ENCODE results near the gene EHMT1.

EHMT1 gene

GRCh38 chr9:137741330-137741729, 122.5 kb downstream of the EHMT1 start:
- DNase-seq (ENCODE audit: low read depth) = no peak

DNA sequence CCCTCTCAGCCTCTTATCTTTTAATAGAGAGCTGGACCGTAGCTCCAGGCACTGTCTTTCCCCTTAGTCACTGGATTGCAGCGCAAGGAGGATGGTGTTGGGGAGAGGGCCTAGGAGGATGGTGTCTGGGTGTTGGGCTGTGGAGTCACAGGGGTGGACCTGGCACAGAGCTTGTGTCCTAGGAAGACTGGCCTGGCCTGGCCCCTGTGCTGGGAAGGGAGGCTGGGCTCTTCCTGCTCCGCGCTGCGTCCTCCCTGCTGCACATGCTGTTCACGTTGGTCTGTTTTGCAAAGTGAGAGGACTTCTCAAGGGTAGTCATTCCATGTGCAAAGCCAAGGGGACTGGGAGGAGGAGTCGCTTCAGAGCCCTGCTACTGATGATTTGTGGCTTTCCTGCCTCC, 123.9 kb downstream of the EHMT1 start:
- no peak for DNase-seq (ENCODE audit: low read depth)

- DNase-seq (ENCODE audit: low read depth) = no peak
These were observed 124.9 kb downstream of the EHMT1 start for GRCh38 chr9:137743695-137744094.

DNA sequence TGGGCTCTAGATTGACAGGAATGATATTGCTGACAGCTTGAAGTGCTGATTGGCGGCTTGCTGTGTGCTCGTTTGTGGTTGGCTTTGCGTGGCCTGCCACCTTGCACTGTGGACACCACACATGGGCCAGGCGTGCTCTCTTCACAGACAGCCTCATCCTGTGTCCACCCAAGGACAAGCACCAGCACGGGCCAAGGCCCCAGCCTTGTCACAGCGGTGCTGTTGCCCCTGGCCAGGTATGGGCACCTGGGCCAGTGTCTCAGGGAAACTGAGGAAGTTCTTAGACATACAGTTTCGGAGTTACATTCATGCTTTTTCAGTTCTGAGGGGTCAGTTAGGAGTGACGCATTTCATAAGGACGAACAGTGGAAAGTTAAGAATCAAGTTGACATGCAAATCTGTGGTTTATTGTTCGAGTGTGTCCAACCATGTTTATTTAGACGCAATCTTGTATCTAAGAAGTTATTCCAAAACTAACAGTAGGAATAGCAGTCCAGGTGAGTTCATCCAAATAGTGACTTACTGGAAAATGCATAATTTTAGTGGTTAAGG, 125.9 kb downstream of the EHMT1 start:
- no peak for DNase-seq (ENCODE audit: low read depth)

GRCh38 chr9:137745541-137745991, 126.8 kb downstream of the EHMT1 start:
- no peak for DNase-seq (ENCODE audit: low read depth)

DNA sequence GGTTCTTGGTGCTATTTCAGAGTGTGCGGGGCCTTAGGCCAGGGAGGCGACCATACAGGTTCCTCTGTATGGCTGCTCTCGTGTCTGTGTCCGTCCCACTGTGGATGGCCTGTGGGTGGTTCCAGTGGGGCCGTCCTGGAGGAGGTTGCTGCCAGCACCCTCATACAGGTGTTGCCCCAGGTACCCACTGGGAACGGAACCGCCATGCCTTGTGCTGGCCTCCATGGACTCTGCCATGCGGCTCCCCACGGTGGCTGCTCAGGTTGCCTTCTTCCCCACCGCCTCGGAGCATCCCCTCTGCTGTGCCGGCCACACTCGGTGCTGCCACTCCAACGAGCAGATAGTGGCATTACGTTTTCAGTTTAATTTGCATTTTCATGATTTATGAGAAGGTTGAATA, 129.5 kb downstream of the EHMT1 start:
- no peak for DNase-seq (ENCODE audit: low read depth)

DNA sequence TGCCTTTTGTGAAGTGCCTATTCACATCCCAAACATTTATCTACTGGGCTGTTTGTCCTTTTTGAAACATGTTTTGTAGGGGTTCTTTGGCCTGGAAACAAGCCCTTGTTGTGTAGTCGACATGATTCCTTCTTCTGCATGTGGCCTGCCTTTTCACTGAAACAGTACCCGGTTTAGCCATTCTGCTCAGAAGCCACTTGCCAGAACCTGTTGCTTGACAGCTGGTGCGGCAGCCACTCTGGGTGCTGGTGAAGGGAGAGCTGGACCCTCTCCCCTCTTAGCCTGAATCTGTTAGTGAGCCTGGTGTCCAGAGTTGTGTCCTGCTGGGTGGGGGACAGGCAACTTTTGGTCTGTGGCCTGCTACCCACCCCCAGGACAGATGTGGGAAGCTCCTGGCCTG, 129.9 kb downstream of the EHMT1 start:
- DNase-seq (ENCODE audit: low read depth) = no peak

DNA sequence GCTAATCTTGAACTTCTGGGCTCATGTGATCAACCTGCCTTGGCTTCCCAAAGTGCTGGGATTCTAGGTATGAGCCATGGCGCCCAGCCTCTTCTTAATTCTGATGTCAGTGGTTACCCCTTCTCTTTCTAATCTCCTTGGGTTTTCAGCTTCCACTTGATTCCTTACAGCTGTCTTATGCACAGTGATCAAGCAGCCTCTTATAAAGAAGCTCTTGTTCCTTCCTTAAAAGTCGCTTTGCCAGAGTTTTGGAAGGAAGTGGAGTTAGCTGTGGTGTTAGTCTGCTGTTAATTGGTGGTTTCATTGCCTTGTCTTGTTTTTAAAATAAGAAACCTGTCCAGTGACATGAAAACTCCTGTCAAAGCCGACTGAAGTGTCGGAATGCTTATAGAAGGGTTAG, 130.7 kb downstream of the EHMT1 start:
- no peak for DNase-seq (ENCODE audit: low read depth)

DNA sequence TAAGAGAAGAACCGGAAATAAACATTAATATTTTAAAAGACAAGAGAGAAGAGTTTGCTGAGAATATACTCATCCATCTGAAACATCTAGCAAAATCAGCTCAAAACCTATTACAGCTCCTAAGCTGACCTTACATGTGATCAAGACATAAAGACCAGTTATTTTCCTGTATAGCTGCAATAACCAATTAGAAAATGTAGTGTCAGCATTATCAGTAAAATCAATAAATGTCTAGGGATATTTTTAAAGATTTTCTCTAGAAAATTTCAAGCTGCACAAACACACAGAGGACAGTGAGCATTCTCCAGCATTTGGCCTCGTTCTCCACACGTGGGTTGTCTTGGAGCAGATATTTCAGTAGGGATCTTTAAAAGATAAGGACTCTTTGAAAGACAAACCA, 131.2 kb downstream of the EHMT1 start:
- DNase-seq (ENCODE audit: low read depth) = no peak

- no peak for DNase-seq (ENCODE audit: low read depth)
These were observed 131.8 kb downstream of the EHMT1 start for GRCh38 chr9:137750566-137750965.

GRCh38 chr9:137751616-137752015, 132.8 kb downstream of the EHMT1 start:
- DNase-seq (ENCODE audit: low read depth) = no peak

DNA sequence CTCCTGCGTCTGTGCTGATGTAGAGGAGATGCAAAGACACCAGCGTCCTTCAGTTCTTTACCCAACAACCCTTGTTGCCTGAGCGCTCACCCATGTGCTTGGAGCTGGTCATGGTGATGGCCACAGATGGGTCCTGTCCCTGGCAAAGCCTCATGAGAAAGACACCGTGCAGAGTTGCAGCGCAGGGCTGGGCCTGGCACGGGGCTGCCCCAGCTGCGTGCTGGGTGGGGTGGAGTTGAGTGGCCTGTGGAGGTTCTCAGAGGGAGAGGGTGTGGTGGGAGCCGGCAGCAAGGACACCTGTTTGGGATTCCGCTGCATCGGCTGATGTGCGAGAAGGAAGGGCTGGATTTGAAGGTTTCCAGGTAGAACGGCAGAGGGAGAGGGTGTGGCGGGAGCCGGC, 133.6 kb downstream of the EHMT1 start:
- no peak for DNase-seq (ENCODE audit: low read depth)

- no peak for DNase-seq (ENCODE audit: low read depth)
These were observed 134.5 kb downstream of the EHMT1 start for GRCh38 chr9:137753192-137753765.

GRCh38 chr9:137755261-137755927, 136.6 kb downstream of the EHMT1 start:
- DNase-seq (ENCODE audit: low read depth) = no peak

DNA sequence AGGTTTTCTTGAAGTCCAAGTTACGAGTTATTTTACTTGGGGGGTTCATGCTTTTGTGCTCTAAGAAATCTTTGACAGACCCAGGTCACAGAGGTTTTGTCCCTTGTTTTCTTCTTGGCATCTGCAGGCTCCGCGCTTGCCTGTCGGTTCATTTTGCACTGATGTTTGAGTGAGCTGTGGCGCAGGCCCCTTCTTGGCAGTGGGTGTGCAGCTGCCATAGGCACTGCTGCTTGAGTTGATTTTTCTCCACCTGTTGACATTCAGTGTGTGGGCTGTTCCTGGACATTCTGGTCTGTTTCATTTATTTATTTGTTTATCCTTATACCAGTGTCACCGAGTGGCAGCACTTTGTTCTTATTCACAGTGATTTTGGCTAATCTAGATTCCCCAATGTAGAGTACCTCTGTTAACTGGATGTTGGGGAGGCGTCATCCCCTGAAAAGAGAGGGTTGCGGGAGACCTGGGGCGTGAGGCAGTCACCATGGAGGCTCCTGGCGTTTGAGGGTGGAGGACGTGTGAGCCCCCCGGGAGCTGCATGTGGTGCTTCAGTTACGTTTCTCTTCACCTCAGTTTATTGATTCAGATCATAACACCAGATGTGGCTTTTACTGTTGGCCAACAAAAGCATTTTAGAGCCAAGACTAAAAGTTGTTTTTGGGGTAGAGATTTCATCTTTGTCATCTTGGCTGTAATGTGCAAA, 137.4 kb downstream of the EHMT1 start:
- no peak for DNase-seq (ENCODE audit: low read depth)

DNA sequence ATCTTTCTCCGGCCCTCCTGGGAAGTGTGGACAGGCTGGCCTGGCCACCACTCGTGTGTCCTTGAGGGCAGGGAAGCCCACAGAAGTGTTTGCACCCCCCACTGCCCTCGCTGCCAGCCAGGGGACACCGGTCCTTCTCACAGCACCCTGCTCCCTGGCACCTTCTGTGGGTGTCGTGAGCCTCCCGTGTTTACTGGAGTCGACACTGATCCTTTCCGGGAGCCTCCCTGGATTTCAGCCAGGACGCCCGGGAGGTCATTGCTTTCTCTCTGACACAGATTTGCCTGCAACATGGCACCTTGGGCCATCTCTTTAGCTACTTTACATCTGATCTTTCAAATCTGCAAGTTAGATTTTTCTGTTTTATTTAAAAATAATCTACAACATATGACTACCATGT, 138.3 kb downstream of the EHMT1 start:
- no peak for DNase-seq (ENCODE audit: low read depth)

DNA sequence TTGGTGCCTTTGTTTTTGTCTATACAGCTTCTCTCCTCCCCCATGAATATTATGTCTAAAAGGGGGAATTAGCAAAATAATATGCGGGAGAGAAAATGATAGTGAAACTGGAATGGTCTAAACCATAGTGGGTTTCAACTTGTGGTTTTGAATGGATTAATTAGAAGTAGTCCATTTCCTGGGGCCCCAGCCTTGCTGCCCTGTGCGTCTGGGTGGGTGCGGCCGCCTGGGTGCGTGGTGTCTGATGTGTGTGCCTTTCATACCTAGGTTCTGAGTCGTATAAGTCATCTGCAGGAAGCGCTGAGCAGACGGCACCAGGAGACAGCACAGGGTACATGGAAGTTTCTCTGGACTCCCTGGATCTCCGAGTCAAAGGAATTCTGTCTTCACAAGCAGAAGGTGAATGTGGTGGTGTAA, 138.8 kb downstream of the EHMT1 start:
- DNase-seq (ENCODE audit: low read depth) = no peak

DNA sequence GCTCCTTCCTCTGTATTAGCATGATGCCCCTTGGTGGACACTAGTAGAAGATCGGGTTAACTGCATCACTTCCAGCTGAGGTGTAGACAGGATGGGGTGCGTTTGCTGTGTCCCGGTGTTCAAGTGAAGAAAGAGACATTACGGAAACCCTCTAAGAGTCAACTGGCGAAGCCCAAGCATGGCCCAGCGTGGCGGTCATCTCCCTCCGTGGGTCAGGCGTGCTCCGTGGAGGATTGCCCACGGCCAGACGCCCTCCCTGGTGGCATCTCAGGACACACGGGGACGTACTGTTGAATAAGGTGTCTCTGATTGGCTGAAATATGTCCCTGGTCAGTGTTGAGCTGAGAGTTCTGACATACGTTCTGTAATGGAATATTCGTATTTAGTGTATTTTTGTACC, 139.3 kb downstream of the EHMT1 start:
- DNase-seq (ENCODE audit: low read depth) = no peak

- no peak for DNase-seq (ENCODE audit: low read depth)
These were observed 140.3 kb downstream of the EHMT1 start for GRCh38 chr9:137759117-137759516.

GRCh38 chr9:137759649-137760321, 141.0 kb downstream of the EHMT1 start:
- DNase-seq (ENCODE audit: low read depth) = no peak

GRCh38 chr9:137760426-137760825, 141.6 kb downstream of the EHMT1 start:
- no peak for DNase-seq (ENCODE audit: low read depth)

DNA sequence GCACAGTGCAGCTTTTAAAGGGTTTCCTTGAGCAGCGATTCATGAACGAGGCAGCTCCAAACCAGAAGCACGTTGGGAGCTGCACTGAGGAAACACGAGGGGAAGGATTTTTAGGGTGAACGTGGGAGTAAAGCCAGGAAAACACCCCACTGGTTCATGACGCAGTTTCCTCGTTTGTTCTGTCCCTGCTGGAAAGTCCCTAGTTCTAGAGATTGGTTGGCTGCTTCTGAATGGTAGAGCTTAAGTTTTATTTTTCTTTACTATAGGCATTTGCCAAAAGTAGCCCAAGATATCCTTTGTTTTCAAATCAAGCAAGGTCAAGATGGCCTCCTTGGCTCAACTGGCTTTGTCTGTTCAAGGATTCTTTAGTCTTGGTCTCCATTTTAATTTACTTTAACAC, 142.2 kb downstream of the EHMT1 start:
- no peak for DNase-seq (ENCODE audit: low read depth)

- DNase-seq (ENCODE audit: low read depth) = no peak
These were observed 143.0 kb downstream of the EHMT1 start for GRCh38 chr9:137761793-137762192.
